Heart left ventricle (tissue), 16 donors: ENCODE measurements around the gene OR52A5. TPM values are rescaled to one million over a fixed set of nuclear protein-coding genes. Genes with fewer than 3 reads are reported as not detected.
A peak's percentile ranks its signal among the peaks of the same experiment; 100 is the strongest.
"Not testable (repeated sequence)": the region's sequence is repeated elsewhere in the genome, so short reads cannot be mapped to it uniquely, and the experiment has no call there.

Source experiments
- ATAC-seq, 4 donors: fragments of 200-7000 bp; cut with Tn5 transposase; one replicate each; pipeline ENCODE4 v1.9.1; 2020 to 2022; ENCODE audit warnings: moderate library complexity in 4 of 4, mild to moderate bottlenecking in 3 of 4, moderate number of reproducible peaks in 1 of 4
- DNase-seq, 5 donors: peaks; one replicate each; pipeline ENCODE4 v3.0.0-alpha.2; 2020
- H3K27ac ChIP-seq, 12 donors: fragments of 200-600 bp; sonication (generic) in 4 of 12; one replicate each; pipeline versions ENCODE4 v1.5.0 to v1.8.0; 2016 to 2022; ENCODE audit warnings: mild to moderate bottlenecking in 2 of 12
- H3K27me3 ChIP-seq, 9 donors: fragments of 200-600 bp; sonication (generic) in 2 of 9; one replicate each; pipeline versions ENCODE4 v1.5.1 to v1.8.0; 2016 to 2022; ENCODE audit warnings: mild to moderate bottlenecking in 3 of 9
- H3K36me3 ChIP-seq, 9 donors: fragments of 200-600 bp; sonication (generic) in 2 of 9; one replicate each; pipeline versions ENCODE4 v1.5.0 to v1.8.0; 2018 to 2022; ENCODE audit warnings: mild to moderate bottlenecking in 2 of 9
- H3K4me1 ChIP-seq, 12 donors: fragments of 200-600 bp; sonication (generic) in 4 of 12; one replicate each; pipeline versions ENCODE4 v1.5.0 to v1.8.0; 2016 to 2022; ENCODE audit warnings: mild to moderate bottlenecking in 3 of 12
- H3K4me3 ChIP-seq, 12 donors: fragments of 200-600 bp; sonication (generic) in 4 of 12; one replicate each; pipeline versions ENCODE4 v1.5.0 to v1.8.0; 2017 to 2022; ENCODE audit warnings: mild to moderate bottlenecking in 9 of 12, moderate library complexity in 4 of 12
- H3K9me3 ChIP-seq, 12 donors: fragments of 200-600 bp; sonication (generic) in 4 of 12; one replicate each; pipeline versions ENCODE4 v1.5.0 to v1.8.0; 2016 to 2022; ENCODE audit warnings: mild to moderate bottlenecking in 1 of 12
- POLR2A ChIP-seq, 2 donors: fragments of 450-650 bp; IDR thresholded peaks; one replicate each; pipeline ENCODE4 v1.6.1; 2017; ENCODE audit warnings: antibody characterized with exemption in 2 of 2, mild to moderate bottlenecking in 2 of 2, moderate library complexity in 2 of 2
- WGBS, 4 donors: extraction: QIAGEN DNeasy Blood & Tissue Kit in 2 of 4; methylation state at CpG; one replicate each; pipeline versions ENCODE4 v1.1.5 to v1.1.7; 2013 to 2018; 5-methylcytosine and 5-hydroxymethylcytosine counted together
- intact Hi-C, 10 donors: fragments of 100-400 bp; cut with DNase I; formaldehyde crosslinking; loops; one replicate each; pipeline versions ENCODE4 v1.11.1 to v1.14.2; 2022
- polyA plus RNA-seq, 2 donors: library from polyadenylated mRNA; stranded (reverse); fragments of 200-250 nt; gene quantifications; one replicate each; pipeline ENCODE4 v1.2.3, GENCODE V29; 2013
- total RNA-seq, 9 donors: library from RNA; depleted of rRNA in 2 of 9; stranded (reverse); fragments of >200 nt in 2 of 9; fragmentation: NEBNext Ultra II Directional in 3 of 9; extraction: Animal tissue kit (Norgen Biotek cat#: 25700) in 3 of 9; gene quantifications; one replicate each; pipeline versions ENCODE4 v1.1.0 to v1.2.4, GENCODE V29; 2016 to 2023
- TF ChIP-seq, protein P1 (sequence below), 12 donors: fragments of 200-600 bp; sonication (generic) in 4 of 12; IDR thresholded peaks; one replicate each; pipeline versions ENCODE4 v1.5.0 to v1.8.0; 2018 to 2022; ENCODE audit warnings: antibody characterized with exemption in 12 of 12, mild to moderate bottlenecking in 5 of 12
- donor health status: ischemic (EF 13 %, LVEDD 7.1; RV severe dilation, severe dysfunction).
- donor health status: healthy with polysubstance abuse.
- donor health status: DM: no; HTN: yes; CAD: no.
- donor health status: DM: no; HTN: no; CAD: no.
- donor health status: ischemic (EF 25% LVEDD 6.9; RV normal size, moderate dysfunction).
- donor health status: ischemic (EF 25% LVEDD 5.7; RV mildly dilated, moderate dysfunction).
- donor health status: healthy.
- donor health status: DM: yes; HTN: yes; CAD: no.
- donor health status: ischemic (EF 35%, LVEDD 5.7; RV mildly dilated, moderate dysfunction).
- donor health status: nonischemic (EF 11% LVEDD 7.7; RV severe dilation, severe dysfunction).
- donor health status: DM: yes; HTN: yes; CAD: no.
- donor health status: PGD.
- donor health status: ischemic (EF 29% LVEDD 5.4; RV normal size, mild dysfunction).
- donor health status: nonischemic (EF 23%, LVEDD 6.1; RV moderate dilation, normal function).

The OR52A5 gene
- total and polyA plus RNA-seq, 11 donors, result not detected

- H3K27ac ChIP-seq, result no peak overlapping the region
- H3K9me3 ChIP-seq, result no peaks in the 10 kb centered on the region
- WGBS, 4 donors, result 16 to 29% (median 21%) methylated on average over 3 of the region's 3 CpGs
- no peaks in the 10 kb centered on the region for H3K36me3 ChIP-seq
- no peak for ATAC-seq
- intact Hi-C loops, result no loop called here
- H3K27me3 ChIP-seq, result no peaks in the 10 kb centered on the region
- no peaks in the 10 kb centered on the region for H3K4me1 ChIP-seq
- H3K4me3 ChIP-seq, result no peak overlapping the region
- no peak for DNase-seq
- TF ChIP-seq POLR2A (IDR thresholded peaks at IDR 0.05), result no peak
- TF ChIP-seq, protein P1, sequence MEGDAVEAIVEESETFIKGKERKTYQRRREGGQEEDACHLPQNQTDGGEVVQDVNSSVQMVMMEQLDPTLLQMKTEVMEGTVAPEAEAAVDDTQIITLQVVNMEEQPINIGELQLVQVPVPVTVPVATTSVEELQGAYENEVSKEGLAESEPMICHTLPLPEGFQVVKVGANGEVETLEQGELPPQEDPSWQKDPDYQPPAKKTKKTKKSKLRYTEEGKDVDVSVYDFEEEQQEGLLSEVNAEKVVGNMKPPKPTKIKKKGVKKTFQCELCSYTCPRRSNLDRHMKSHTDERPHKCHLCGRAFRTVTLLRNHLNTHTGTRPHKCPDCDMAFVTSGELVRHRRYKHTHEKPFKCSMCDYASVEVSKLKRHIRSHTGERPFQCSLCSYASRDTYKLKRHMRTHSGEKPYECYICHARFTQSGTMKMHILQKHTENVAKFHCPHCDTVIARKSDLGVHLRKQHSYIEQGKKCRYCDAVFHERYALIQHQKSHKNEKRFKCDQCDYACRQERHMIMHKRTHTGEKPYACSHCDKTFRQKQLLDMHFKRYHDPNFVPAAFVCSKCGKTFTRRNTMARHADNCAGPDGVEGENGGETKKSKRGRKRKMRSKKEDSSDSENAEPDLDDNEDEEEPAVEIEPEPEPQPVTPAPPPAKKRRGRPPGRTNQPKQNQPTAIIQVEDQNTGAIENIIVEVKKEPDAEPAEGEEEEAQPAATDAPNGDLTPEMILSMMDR (IDR thresholded peaks at IDR 0.05), result no peak
Observed at GRCh38 chr11:5151713-5152153, 13.6 kb upstream of the OR52A5 start.

DNA sequence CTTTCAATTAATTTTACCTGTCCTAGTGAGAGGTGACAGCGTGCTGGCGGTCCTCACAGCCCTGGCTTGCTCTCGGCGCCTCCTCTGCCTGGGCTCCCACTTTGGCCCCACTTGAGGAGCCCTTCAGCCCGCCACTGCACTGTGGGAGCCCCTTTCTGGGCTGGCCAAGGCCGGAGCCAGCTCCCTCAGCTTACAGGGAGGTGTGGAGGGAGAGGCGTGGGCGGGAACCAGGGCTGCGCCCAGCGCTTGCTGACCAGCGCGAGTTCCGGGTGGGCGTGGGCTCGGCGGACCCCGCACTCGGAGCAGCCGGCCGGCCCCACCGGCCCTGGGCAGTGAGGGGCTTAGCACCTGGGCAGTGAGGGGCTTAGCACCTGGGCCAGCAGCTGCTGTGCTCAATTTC is 6.0 kb upstream of the OR52A5 start:
- H3K36me3 ChIP-seq, H3K27ac ChIP-seq, intact Hi-C loops, H3K27me3 ChIP-seq, ATAC-seq, H3K9me3 ChIP-seq, H3K4me1 ChIP-seq, H3K4me3 ChIP-seq: not testable (repeated sequence)
- peak in 1 of 5 donors; percentile 54 for DNase-seq
- 84 to 94% (median 92%) methylated on average over 15 to 21 of the region's 21 CpGs for WGBS, 4 donors

DNA sequence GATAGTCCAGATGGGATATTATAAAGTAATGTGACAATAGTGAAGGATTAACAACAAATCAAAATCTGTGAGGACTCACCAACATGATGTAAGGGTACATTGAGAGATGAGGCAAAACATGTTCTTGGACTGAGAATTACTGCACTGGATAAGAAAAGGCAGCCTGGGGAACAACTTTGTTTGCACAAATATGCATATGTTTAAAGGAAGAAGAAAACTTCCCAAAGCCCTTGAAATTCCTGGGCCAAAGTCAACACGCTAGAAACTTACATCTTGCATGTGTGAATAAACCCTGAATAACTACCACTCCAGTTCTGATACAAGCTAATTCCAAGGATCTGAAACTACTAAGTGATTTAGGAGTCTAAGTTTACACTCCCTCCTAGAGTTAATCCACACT is 1.1 kb downstream of the OR52A5 start:
- H3K4me3 ChIP-seq, result no peak overlapping the region
- no peaks in the 10 kb centered on the region for H3K9me3 ChIP-seq
- H3K36me3 ChIP-seq, result no peaks in the 10 kb centered on the region
- intact Hi-C loops, result no loop called here
- 46 to 55% (median 52%) methylated on average over 1 of the region's 1 CpG for WGBS, 4 donors
- H3K4me1 ChIP-seq, result no peaks in the 10 kb centered on the region
- TF ChIP-seq, protein P1 (IDR thresholded peaks at IDR 0.05), result no peak
- no peak for TF ChIP-seq POLR2A (IDR thresholded peaks at IDR 0.05)
- H3K27me3 ChIP-seq, result no peaks in the 10 kb centered on the region
- no peak for DNase-seq
- no peak overlapping the region for H3K27ac ChIP-seq
- ATAC-seq, result no peak

- TF ChIP-seq POLR2A (IDR thresholded peaks at IDR 0.05), result no peak
- TF ChIP-seq, protein P1 (IDR thresholded peaks at IDR 0.05), result no peak
- intact Hi-C loops, result no loop called here
Observed at GRCh38 chr11:5136261-5136660, 1.9 kb downstream of the OR52A5 start.

GRCh38 chr11:5131584-5132335 is 6.4 kb downstream of the OR52A5 start:
- 81 to 88% (median 86%) methylated on average over 8 of the region's 8 CpGs for WGBS, 4 donors
- Histone ChIP-seq H3K27me3 (no peaks in the 10 kb centered on the region), H3K4me1 (no peaks in the 10 kb centered on the region), H3K9me3 (no peaks in the 10 kb centered on the region), H3K27ac (no peak overlapping the region), H3K36me3 (no peaks in the 10 kb centered on the region), H3K4me3 (no peak overlapping the region)
- no peak for ATAC-seq
- TF ChIP-seq, protein P1 (IDR thresholded peaks at IDR 0.05), result no peak
- TF ChIP-seq POLR2A (IDR thresholded peaks at IDR 0.05), result no peak
- intact Hi-C loops, result no loop called here
- no peak for DNase-seq

More at GRCh38 chr11:5136261-5136660, 1.9 kb downstream of the OR52A5 start:
- DNase-seq, result no peak
- Histone ChIP-seq H3K27ac (no peak overlapping the region), H3K4me3 (no peak overlapping the region), H3K27me3 (no peaks in the 10 kb centered on the region), H3K9me3 (no peaks in the 10 kb centered on the region), H3K4me1 (no peaks in the 10 kb centered on the region), H3K36me3 (no peaks in the 10 kb centered on the region)
- ATAC-seq, result no peak
